ENCODE measurements around the gene G3BP1.

The G3BP1 gene

DNA sequence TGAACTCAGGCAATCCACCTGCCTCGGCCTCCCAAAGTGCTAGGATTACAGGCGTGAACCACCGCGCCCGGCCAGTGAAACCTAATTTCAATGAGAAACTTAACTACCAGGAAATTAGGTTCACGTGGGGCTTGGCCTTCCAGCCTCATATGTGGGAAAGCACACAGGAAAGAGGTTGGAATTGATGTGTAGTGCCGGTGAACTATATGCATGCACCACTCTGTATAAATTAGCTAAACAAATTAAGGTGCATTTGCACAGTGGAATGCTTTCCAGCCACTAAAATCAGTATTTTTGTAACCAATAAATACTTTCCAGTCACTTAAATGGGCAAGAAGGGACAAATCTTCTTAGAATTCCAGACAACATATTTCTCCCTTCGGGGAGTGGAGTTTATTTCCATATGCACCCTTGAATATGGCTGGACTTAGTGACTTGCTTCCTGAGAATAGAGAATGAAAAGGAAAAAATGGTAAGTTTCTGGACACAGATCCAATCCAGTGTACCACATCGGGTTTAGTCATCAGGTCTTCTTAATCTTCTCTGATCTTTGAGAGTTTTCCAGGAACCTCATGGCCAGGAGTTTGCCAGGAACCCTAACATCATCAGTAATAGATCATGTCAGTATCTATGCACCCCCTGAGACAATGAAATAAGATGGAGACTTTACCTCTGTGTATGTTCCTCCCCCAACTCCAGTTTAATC, 38.2 kb upstream of the G3BP1 start:
- H3K36me3 ChIP-seq (ENCODE audit: insufficient read depth): no peaks in the 10 kb centered on the region
- no peak overlapping the region for H3K4me2 ChIP-seq

DNA sequence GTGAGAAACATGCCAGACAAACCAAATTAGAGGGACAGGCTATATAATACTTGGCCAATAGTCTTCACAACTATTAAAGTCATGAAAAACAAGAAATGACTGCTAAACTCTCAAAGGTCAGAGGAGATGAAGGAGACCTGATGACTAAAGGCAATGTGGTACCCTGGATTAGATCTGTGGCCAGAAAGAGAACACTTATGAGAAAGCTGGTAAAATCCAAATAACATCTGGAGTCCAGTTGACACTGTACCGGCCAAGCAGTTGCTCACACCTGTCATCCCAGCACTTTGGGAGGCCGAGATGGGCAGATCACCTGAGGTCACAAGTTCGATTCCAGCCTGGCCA, 37.7 kb upstream of the G3BP1 start:
- Histone ChIP-seq H3K4me1 (ENCODE audit: low read depth, poor library complexity, severe bottlenecking) (no peaks in the 10 kb centered on the region), H2AFZ (ENCODE audit: low read depth) (no peak overlapping the region), H3K9ac (no peak overlapping the region), H3K4me3 (IDR thresholded peaks at IDR 0.05; ENCODE audit: insufficient read depth, low read depth, low read length) (no peak overlapping the region), H3K4me2 (no peak overlapping the region), H3K27ac (no peak overlapping the region), H4K20me1 (ENCODE audit: insufficient read depth) (no peaks in the 10 kb centered on the region), H3K27me3 (ENCODE audit: insufficient read depth, low read depth) (no peaks in the 10 kb centered on the region), H3K36me3 (ENCODE audit: insufficient read depth) (no peaks in the 10 kb centered on the region), H3K79me2 (ENCODE audit: insufficient read depth, low read depth) (no peaks in the 10 kb centered on the region)
- TF ChIP-seq CTCF (conservative IDR thresholded peaks at IDR 0.05; ENCODE audit: low read depth, low read length): no peak

More for the DNA sequence above, 38.2 kb upstream of the G3BP1 start:
- Histone ChIP-seq H2AFZ (ENCODE audit: low read depth) (no peak overlapping the region), H3K4me3 (IDR thresholded peaks at IDR 0.05; ENCODE audit: insufficient read depth, low read depth, low read length) (no peak overlapping the region), H3K27ac (no peak overlapping the region), H4K20me1 (ENCODE audit: insufficient read depth) (no peaks in the 10 kb centered on the region), H3K9ac (no peak overlapping the region), H3K4me1 (ENCODE audit: low read depth, poor library complexity, severe bottlenecking) (no peaks in the 10 kb centered on the region), H3K27me3 (ENCODE audit: insufficient read depth, low read depth) (no peaks in the 10 kb centered on the region), H3K79me2 (ENCODE audit: insufficient read depth, low read depth) (no peaks in the 10 kb centered on the region)
- no peak for TF ChIP-seq CTCF (conservative IDR thresholded peaks at IDR 0.05; ENCODE audit: low read depth, low read length)

GRCh38 chr5:151735646-151736045, 36.1 kb upstream of the G3BP1 start:
- no peak for TF ChIP-seq CTCF (conservative IDR thresholded peaks at IDR 0.05; ENCODE audit: low read depth, low read length)
- H4K20me1 ChIP-seq (ENCODE audit: insufficient read depth): no peaks in the 10 kb centered on the region
- no peaks in the 10 kb centered on the region for H3K79me2 ChIP-seq (ENCODE audit: insufficient read depth, low read depth)
- H3K4me3 ChIP-seq (IDR thresholded peaks at IDR 0.05; ENCODE audit: insufficient read depth, low read depth, low read length): no peak overlapping the region
- no peak overlapping the region for H3K9ac ChIP-seq
- no peak overlapping the region for H3K27ac ChIP-seq
- H2AFZ ChIP-seq (ENCODE audit: low read depth): no peak overlapping the region
- no peaks in the 10 kb centered on the region for H3K27me3 ChIP-seq (ENCODE audit: insufficient read depth, low read depth)
- no peak overlapping the region for H3K4me2 ChIP-seq
- H3K36me3 ChIP-seq (ENCODE audit: insufficient read depth): no peaks in the 10 kb centered on the region
- H3K4me1 ChIP-seq (ENCODE audit: low read depth, poor library complexity, severe bottlenecking): peaks cover 3% of the 10 kb centered on the region

- H3K4me1 ChIP-seq (ENCODE audit: low read depth, poor library complexity, severe bottlenecking): peaks cover 9% of the 10 kb centered on the region
- no peak overlapping the region for H2AFZ ChIP-seq (ENCODE audit: low read depth)
- no peak overlapping the region for H3K27ac ChIP-seq
- H3K27me3 ChIP-seq (ENCODE audit: insufficient read depth, low read depth): no peaks in the 10 kb centered on the region
- no peak for TF ChIP-seq CTCF (conservative IDR thresholded peaks at IDR 0.05; ENCODE audit: low read depth, low read length)
- H4K20me1 ChIP-seq (ENCODE audit: insufficient read depth): no peaks in the 10 kb centered on the region
- H3K9ac ChIP-seq: no peak overlapping the region
- H3K36me3 ChIP-seq (ENCODE audit: insufficient read depth): no peaks in the 10 kb centered on the region
- no peaks in the 10 kb centered on the region for H3K79me2 ChIP-seq (ENCODE audit: insufficient read depth, low read depth)
- H3K4me2 ChIP-seq: no peak overlapping the region
- H3K4me3 ChIP-seq (IDR thresholded peaks at IDR 0.05; ENCODE audit: insufficient read depth, low read depth, low read length): no peak overlapping the region
Observed at GRCh38 chr5:151737431-151737830, 34.3 kb upstream of the G3BP1 start.
